Peyer's patch (tissue), 4 donors: Measurements from ENCODE around the gene ITIH5. TPM values are rescaled to one million over a fixed set of nuclear protein-coding genes. Genes with fewer than 3 reads are reported as not detected.
A peak's percentile ranks its signal among the peaks of the same experiment; 100 is the strongest.

Experiments
- DNase-seq, 3 donors: peaks; one replicate each; pipeline ENCODE4 v3.0.0-alpha.2; 2017 to 2019
- H3K27ac ChIP-seq, 4 donors: fragments of 200-600 bp; sonication (generic); one replicate each; pipeline ENCODE4 v1.5.1; 2016 to 2019
- H3K27me3 ChIP-seq, 2 donors: fragments of 200-600 bp; sonication (generic); one replicate each; pipeline ENCODE4 v1.5.1; 2019
- H3K36me3 ChIP-seq, 3 donors: fragments of 200-600 bp; sonication (generic); one replicate each; pipeline ENCODE4 v1.5.1; 2016 to 2019
- H3K4me1 ChIP-seq, 4 donors: fragments of 200-600 bp; sonication (generic); one replicate each; pipeline ENCODE4 v1.5.1; 2016 to 2019
- H3K4me3 ChIP-seq, 4 donors: fragments of 200-600 bp; sonication (generic); 1 replicate in 3 of 4; 2 replicates in 1 of 4; pipeline ENCODE4 v1.5.1; 2016 to 2019; ENCODE audit warnings: mild to moderate bottlenecking in 1 of 4
- H3K9me3 ChIP-seq, 4 donors: fragments of 200-600 bp; sonication (generic); one replicate each; pipeline ENCODE4 v1.5.1; 2016 to 2019; ENCODE audit warnings: mild to moderate bottlenecking in 1 of 4
- CTCF ChIP-seq, 6 experiments: fragments of 450-650 bp in 4 of 6; fragments of 200-600 bp in 2 of 6; sonication (generic) in 1 of 6; IDR thresholded peaks; one replicate each; pipeline ENCODE4 v1.5.1; 2017 to 2019; ENCODE audit warnings: antibody characterized with exemption in 6 of 6, mild to moderate bottlenecking in 3 of 6, moderate library complexity in 1 of 6
- POLR2A ChIP-seq, 2 donors: fragments of 450-650 bp; IDR thresholded peaks; one replicate each; pipeline ENCODE4 v1.5.1; 2017; ENCODE audit warnings: antibody characterized with exemption in 2 of 2, mild to moderate bottlenecking in 2 of 2, moderate library complexity in 2 of 2
- total RNA-seq, 4 donors: library from RNA; depleted of rRNA; stranded (reverse); fragments of >200 nt; gene quantifications; one replicate each; pipeline ENCODE4 v1.1.0, GENCODE V29; 2016

ITIH5 gene
- total RNA-seq, 4 donors from 2014 or later: 1.9 to 29.7 (median 4.9) TPM

GRCh38 chr10:7605565-7606295 is 61.0 kb downstream of the ITIH5 start:
- Histone ChIP-seq H3K36me3 (no peaks in the 10 kb centered on the region), H3K27ac (peak overlapping the region in 1 of 4 donors; percentile 26), H3K9me3 (no peaks in the 10 kb centered on the region), H3K27me3 (no peaks in the 10 kb centered on the region), H3K4me3 (no peak overlapping the region), H3K4me1 (no peaks in the 10 kb centered on the region)
- TF ChIP-seq POLR2A (IDR thresholded peaks at IDR 0.05): no peak
- TF ChIP-seq CTCF (IDR thresholded peaks at IDR 0.05): no peak
- no peak for DNase-seq

- H3K27ac ChIP-seq: peak overlapping the region in 2 of 4 donors; percentile 8 to 10
- no peaks in the 10 kb centered on the region for H3K27me3 ChIP-seq
- H3K9me3 ChIP-seq: no peaks in the 10 kb centered on the region
- no peak for DNase-seq
- no peak overlapping the region for H3K4me3 ChIP-seq
- no peak for TF ChIP-seq CTCF (IDR thresholded peaks at IDR 0.05)
- TF ChIP-seq POLR2A (IDR thresholded peaks at IDR 0.05): no peak
- H3K36me3 ChIP-seq: no peaks in the 10 kb centered on the region
- H3K4me1 ChIP-seq: no peaks in the 10 kb centered on the region
Measured at GRCh38 chr10:7601023-7601656, 65.6 kb downstream of the ITIH5 start.

GRCh38 chr10:7598771-7599170 is 68.0 kb downstream of the ITIH5 start:
- Histone ChIP-seq H3K9me3 (no peaks in the 10 kb centered on the region), H3K4me1 (no peaks in the 10 kb centered on the region), H3K27ac (no peak overlapping the region), H3K27me3 (no peaks in the 10 kb centered on the region), H3K36me3 (no peaks in the 10 kb centered on the region), H3K4me3 (no peak overlapping the region)
- DNase-seq: no peak
- no peak for TF ChIP-seq POLR2A (IDR thresholded peaks at IDR 0.05)
- no peak for TF ChIP-seq CTCF (IDR thresholded peaks at IDR 0.05)

- no peaks in the 10 kb centered on the region for H3K9me3 ChIP-seq
- no peaks in the 10 kb centered on the region for H3K27me3 ChIP-seq
- no peak overlapping the region for H3K4me3 ChIP-seq
- no peaks in the 10 kb centered on the region for H3K4me1 ChIP-seq
- H3K27ac ChIP-seq: no peak overlapping the region
- no peak for DNase-seq
- TF ChIP-seq CTCF (IDR thresholded peaks at IDR 0.05) (no peak), POLR2A (IDR thresholded peaks at IDR 0.05) (no peak)
- H3K36me3 ChIP-seq: no peaks in the 10 kb centered on the region
Measured at GRCh38 chr10:7596356-7596755, 70.4 kb downstream of the ITIH5 start.

GRCh38 chr10:7593905-7594304 is 72.9 kb downstream of the ITIH5 start:
- TF ChIP-seq POLR2A (IDR thresholded peaks at IDR 0.05) (no peak), CTCF (IDR thresholded peaks at IDR 0.05) (no peak)
- Histone ChIP-seq H3K27me3 (no peaks in the 10 kb centered on the region), H3K4me1 (no peaks in the 10 kb centered on the region), H3K27ac (peak overlapping the region in 1 of 4 donors; percentile 20), H3K36me3 (no peaks in the 10 kb centered on the region), H3K4me3 (no peak overlapping the region), H3K9me3 (no peaks in the 10 kb centered on the region)
- no peak for DNase-seq
